Glutamatergic neuron (in vitro differentiated cells): ENCODE results near the gene UBE2E2. TPM values are rescaled to one million over a fixed set of nuclear protein-coding genes. Genes with fewer than 3 reads are reported as not detected.
A peak's percentile ranks its signal among the peaks of the same experiment; 100 is the strongest.

Experiments used
- DNase-seq: peaks from one replicate; pipeline ENCODE4 v3.0.0; 2022
- H3K27ac Mint-ChIP-seq: one replicate; pipeline ENCODE4 v1.8.0; 2020; ENCODE audit warnings: mild to moderate bottlenecking, mixed read lengths, inconsistent platforms; ENCODE audit not compliant: unreplicated experiment
- H3K27me3 Mint-ChIP-seq: one replicate; pipeline ENCODE4 v1.8.0; 2020; ENCODE audit warnings: mild to moderate bottlenecking, moderate library complexity, mixed read lengths, inconsistent platforms; ENCODE audit not compliant: unreplicated experiment
- H3K36me3 Mint-ChIP-seq: one replicate; pipeline ENCODE4 v1.8.0; 2020; ENCODE audit warnings: mild to moderate bottlenecking, mixed read lengths, inconsistent platforms; ENCODE audit not compliant: unreplicated experiment
- H3K4me1 Mint-ChIP-seq: one replicate; pipeline ENCODE4 v1.8.0; 2020; ENCODE audit warnings: mild to moderate bottlenecking, low read depth, mixed read lengths, inconsistent platforms; ENCODE audit not compliant: unreplicated experiment
- H3K4me3 Mint-ChIP-seq: one replicate; pipeline ENCODE4 v1.8.0; 2020; ENCODE audit warnings: mild to moderate bottlenecking, mixed read lengths, inconsistent platforms; ENCODE audit not compliant: unreplicated experiment
- H3K9me3 Mint-ChIP-seq: one replicate; pipeline ENCODE4 v1.8.0; 2020; ENCODE audit warnings: mild to moderate bottlenecking, moderate library complexity, mixed read lengths, inconsistent platforms; ENCODE audit not compliant: unreplicated experiment
- CTCF ChIP-seq: fragments of 200-600 bp; sonication (generic); IDR thresholded peaks from one replicate; pipeline ENCODE4 v1.5.0; 2021; ENCODE audit not compliant: partially characterized antibody, unreplicated experiment
- total RNA-seq: library from RNA; stranded (reverse); fragmentation: NEBNext Ultra II Directional; extraction: Animal tissue kit (Norgen Biotek cat#: 25700); gene quantifications from one replicate; pipeline ENCODE4 v1.2.1, GENCODE V29; 2021; ENCODE audit not compliant: unreplicated experiment

Gene UBE2E2
- total RNA-seq, 1 donor from 2014 or later, result 40.6 TPM

GRCh38 chr3:23629181-23629894 is 426.2 kb downstream of the UBE2E2 start:
- Mint-ChIP-seq H3K4me1 (no peaks in the 10 kb centered on the region), H3K27me3 (no peaks in the 10 kb centered on the region)

GRCh38 chr3:23633261-23633960 is 430.3 kb downstream of the UBE2E2 start:
- no peaks in the 10 kb centered on the region for H3K27me3 Mint-ChIP-seq
- DNase-seq, result no peak
- no peaks in the 10 kb centered on the region for H3K4me1 Mint-ChIP-seq
- no peak for TF ChIP-seq CTCF
- H3K4me3 Mint-ChIP-seq, result no peak overlapping the region
- H3K27ac Mint-ChIP-seq, result peak overlapping the region; percentile 8
- peaks cover 2% of the 10 kb centered on the region for H3K9me3 Mint-ChIP-seq
- H3K36me3 Mint-ChIP-seq, result peaks cover 7% of the 10 kb centered on the region

More at GRCh38 chr3:23629181-23629894, 426.2 kb downstream of the UBE2E2 start:
- Mint-ChIP-seq H3K27ac (no peak overlapping the region), H3K9me3 (peaks cover 2% of the 10 kb centered on the region), H3K4me3 (no peak overlapping the region), H3K36me3 (peaks cover 4% of the 10 kb centered on the region)
- TF ChIP-seq CTCF, result no peak
- DNase-seq, result no peak

GRCh38 chr3:23637339-23637738 is 434.2 kb downstream of the UBE2E2 start:
- no peak for DNase-seq
- Mint-ChIP-seq H3K27ac (no peak overlapping the region), H3K9me3 (no peaks in the 10 kb centered on the region), H3K36me3 (peaks cover 7% of the 10 kb centered on the region), H3K4me3 (no peak overlapping the region), H3K4me1 (no peaks in the 10 kb centered on the region), H3K27me3 (no peaks in the 10 kb centered on the region)
- no peak for TF ChIP-seq CTCF

GRCh38 chr3:23640471-23641146 is 437.5 kb downstream of the UBE2E2 start:
- TF ChIP-seq CTCF, result no peak
- Mint-ChIP-seq H3K27me3 (no peaks in the 10 kb centered on the region), H3K9me3 (no peaks in the 10 kb centered on the region)

More at GRCh38 chr3:23640471-23641146, 437.5 kb downstream of the UBE2E2 start:
- Mint-ChIP-seq H3K36me3 (peaks cover 13% of the 10 kb centered on the region), H3K4me1 (no peaks in the 10 kb centered on the region), H3K27ac (no peak overlapping the region), H3K4me3 (no peak overlapping the region)
- DNase-seq, result no peak
